Measurements from ENCODE around the gene CFAP299. TPM values are rescaled to one million over a fixed set of nuclear protein-coding genes. Genes with fewer than 3 reads are reported as not detected.

Gene CFAP299
- total RNA-seq = not detected in 2 replicates

GRCh38 chr4:80335554-80336358 lies at the start of gene CFAP299:
CFAP299 (plus strand) TSS chr4:80335730.

Other genes starting within 250 kb of the CFAP299 start
- 0.53 and 0.54 TPM in 2 replicates for gene PRDM8, start 138.2 kb upstream of the CFAP299 start, total RNA-seq
- 0.20 and 0.59 TPM in 2 replicates for gene FGF5, start 69.1 kb upstream of the CFAP299 start, total RNA-seq